GM12865 (cell line): ENCODE results near the gene DYSF.

Experiments
- DNase-seq: peaks from one replicate; pipeline ENCODE4 v3.0.0; 2010; ENCODE audit warnings: low read depth
- H3K4me3 ChIP-seq: 2 replicates; pipeline ENCODE4 v1.5.1; 2011; ENCODE audit warnings: mild to moderate bottlenecking, low read depth, low read length, control low read depth
- CTCF ChIP-seq: IDR thresholded peaks from 2 replicates; pipeline ENCODE4 v1.5.1; 2011; ENCODE audit warnings: low read length, control low read depth, low read depth, inconsistent platforms; ENCODE audit not compliant: insufficient read depth; ENCODE audit errors: missing control alignments

Gene DYSF

DNA sequence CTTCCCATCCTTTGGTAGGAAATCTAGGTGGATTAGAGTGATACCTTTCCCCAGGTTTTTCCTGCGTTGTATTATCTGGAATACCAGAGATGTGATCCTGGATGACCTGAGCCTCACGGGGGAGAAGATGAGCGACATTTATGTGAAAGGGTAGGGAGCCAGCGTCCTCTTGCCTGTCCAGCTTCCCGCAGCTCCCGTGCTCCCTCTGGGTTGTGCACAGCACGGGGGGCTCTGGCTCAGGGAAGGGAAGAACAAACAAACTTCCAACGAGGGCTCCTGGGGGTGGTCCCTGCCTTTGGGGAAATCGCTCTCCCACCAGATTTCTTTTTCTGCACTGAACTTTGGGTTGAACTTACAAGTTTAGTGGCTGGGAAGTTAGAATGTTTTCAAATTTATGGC is 215.7 kb downstream of the DYSF start:
- no peak overlapping the region for H3K4me3 ChIP-seq
- no peak for DNase-seq

GRCh38 chr2:71669628-71670429 is 216.5 kb downstream of the DYSF start:
- H3K4me3 ChIP-seq, result no peak overlapping the region
- TF ChIP-seq CTCF, result no peak
- no peak for DNase-seq

More for the DNA sequence above, 215.7 kb downstream of the DYSF start:
- TF ChIP-seq CTCF, result no peak

- no peak overlapping the region for H3K4me3 ChIP-seq
- no peak for TF ChIP-seq CTCF
- DNase-seq, result no peak
These were observed 217.1 kb downstream of the DYSF start for GRCh38 chr2:71670430-71670795.

GRCh38 chr2:71671203-71671854 is 218.0 kb downstream of the DYSF start:
- no peak for TF ChIP-seq CTCF
- H3K4me3 ChIP-seq, result no peak overlapping the region
- no peak for DNase-seq

DNA sequence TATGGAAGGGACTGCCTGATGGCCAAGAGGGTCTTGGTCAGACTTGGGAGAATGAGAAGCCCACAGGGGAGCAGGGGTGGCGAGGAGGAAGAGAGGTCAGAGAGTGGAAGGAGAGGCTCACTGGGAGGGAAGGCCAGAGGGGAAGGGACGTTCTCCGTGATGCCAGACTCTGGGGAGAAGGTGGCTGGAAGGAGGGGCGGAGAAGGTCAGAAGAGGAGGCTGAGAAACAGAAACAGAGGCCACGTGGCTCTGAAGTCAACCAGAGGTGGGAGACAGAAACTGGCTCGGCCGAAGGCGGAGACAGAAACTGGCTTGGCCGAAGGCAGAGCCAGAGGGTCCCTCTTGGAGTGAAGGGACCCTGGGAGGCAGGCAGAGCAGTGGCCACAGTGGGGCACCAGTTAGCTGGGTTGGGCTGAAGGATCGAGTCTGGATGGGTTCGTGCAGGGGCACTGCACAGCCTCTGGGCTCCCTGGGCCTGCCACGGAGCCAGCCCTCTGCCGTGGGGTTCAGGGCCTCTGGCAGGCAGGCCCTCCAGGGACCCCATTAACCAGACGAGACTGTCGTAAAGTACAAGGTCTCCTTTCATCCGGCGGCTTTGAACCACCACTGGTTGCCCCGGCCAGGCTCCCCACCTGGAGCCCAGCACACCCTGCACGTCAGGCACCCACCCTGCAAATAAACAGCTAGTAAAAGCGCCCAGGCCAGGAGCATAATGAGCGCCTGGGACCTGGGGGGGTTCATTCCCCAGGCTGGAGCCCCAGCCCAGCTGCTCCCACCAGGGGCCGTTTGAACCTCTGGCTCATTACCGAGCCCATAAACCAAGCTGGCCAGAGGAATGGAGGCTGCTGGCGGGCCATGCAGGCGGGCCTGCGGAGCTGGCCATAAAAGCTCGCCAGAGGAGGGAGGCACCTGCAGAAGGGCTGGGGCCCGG is 218.8 kb downstream of the DYSF start:
- H3K4me3 ChIP-seq, result no peak overlapping the region
- no peak for DNase-seq
- no peak for TF ChIP-seq CTCF

DNA sequence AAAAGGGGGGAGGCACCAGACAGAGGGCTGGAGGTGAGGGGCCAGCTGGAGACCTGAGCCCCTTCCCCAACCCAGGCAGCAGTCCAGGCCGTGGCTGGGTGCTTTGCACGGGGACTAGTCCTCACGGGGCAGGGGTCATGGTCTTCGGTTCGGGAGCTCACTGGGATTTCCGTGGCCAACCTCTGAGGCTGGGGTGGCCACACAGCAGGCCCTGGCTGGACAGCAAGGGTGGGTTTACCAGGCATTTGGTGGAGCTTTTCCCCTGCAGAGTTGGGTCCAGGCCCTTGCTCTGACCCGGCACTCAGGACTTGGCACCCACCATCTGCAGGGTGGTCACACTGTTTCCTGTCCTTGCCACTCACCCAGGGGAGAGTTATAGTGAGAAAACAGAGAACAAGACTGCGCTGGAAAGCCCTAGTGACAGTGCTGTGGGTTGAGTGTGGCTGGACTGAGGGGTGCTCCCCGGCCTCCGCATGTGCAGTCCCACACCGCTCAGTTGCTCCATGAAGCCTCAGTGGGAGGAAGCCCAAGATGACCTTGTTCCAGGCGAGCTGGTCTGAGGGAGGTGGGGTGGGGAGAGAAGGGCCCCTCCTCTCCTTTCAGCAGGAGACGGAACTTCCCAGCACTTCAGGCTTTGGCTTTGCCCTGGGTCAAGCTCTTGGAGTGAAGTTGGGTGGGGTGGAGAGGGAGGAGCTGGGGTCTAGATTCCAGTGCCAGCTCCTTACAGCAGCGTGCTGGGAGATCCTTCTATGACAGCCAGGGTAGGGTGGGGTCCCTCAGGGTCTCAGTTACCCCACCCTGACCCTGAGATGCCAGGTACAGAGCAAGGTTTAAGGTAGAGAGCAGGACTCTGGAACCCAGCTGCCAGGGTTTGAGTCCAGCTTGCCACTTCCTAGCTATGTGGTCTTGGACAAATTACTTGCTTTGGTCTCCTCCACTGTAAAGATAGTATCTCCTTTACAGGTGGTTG is 219.8 kb downstream of the DYSF start:
- no peak overlapping the region for H3K4me3 ChIP-seq
- TF ChIP-seq CTCF, result no peak

More for the DNA sequence above, 219.8 kb downstream of the DYSF start:
- no peak for DNase-seq
